Measurements from ENCODE around the gene KCNJ6. TPM values are rescaled to one million over a fixed set of nuclear protein-coding genes. Genes with fewer than 3 reads are reported as not detected.

Gene KCNJ6
- total RNA-seq, 1 experiment from 2014 or later: 1.2 TPM

DNA sequence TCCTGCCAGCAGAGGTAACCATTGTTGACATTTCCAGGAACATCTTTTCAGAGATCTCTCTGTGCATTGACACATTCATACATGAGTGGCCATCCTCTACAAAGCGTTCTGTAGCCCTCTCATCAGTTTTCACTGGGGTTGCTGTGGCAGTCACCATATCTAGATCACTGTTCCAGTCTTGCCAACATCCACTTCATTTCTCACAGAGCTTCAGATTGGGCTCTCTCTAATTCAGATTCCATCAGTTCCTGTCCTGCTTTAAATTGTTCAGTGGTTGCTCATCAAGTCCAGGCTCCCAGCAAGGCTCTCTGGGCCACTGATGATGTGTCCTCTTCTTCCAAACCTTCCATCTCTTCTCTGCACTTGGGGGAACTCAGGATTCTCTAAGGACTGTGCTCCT, 173.7 kb downstream of the KCNJ6 start:
- Mint-ChIP-seq H3K27me3 (ENCODE audit: low read depth) (peaks cover 2% of the 10 kb centered on the region), H3K4me1 (peaks cover 1 to 2% of the 10 kb centered on the region in 2 experiments; a peak in 2 of 4 replicates), H3K27ac (no peak overlapping the region; a peak in 1 of 7 replicates), H3K9me3 (peaks cover 0 to 4% of the 10 kb centered on the region in 2 experiments; a peak in 2 of 5 replicates), H3K36me3 (ENCODE audit: insufficient read depth in 1 of 3, low read depth in 3 of 3) (no peaks in the 10 kb centered on the region; a peak in 2 of 7 replicates), H3K4me3 (no peak overlapping the region)
- no peak overlapping the region for H2AFZ ChIP-seq (ENCODE audit: low read length)
- DNase-seq: no peak
- H4K8ac ChIP-seq (replicated peaks; ENCODE audit: insufficient read length, low read depth, low read length): no peak overlapping the region
- H3K4me2 ChIP-seq (ENCODE audit: insufficient read depth, insufficient read length, low read length): no peak overlapping the region
- H3K4me1 ChIP-seq (ENCODE audit: insufficient read depth, low read length): no peaks in the 10 kb centered on the region
- no peak overlapping the region for H2BK15ac ChIP-seq (ENCODE audit: low read depth, low read length)
- no peak overlapping the region for H4K91ac ChIP-seq (ENCODE audit: insufficient read length, low read depth, low read length)
- H3K9ac ChIP-seq (ENCODE audit: extremely low read depth, insufficient read length, low read length): no peak overlapping the region
- no peak overlapping the region for H2BK120ac ChIP-seq (ENCODE audit: low read depth, low read length, poor library complexity, severe bottlenecking)
- H2BK20ac ChIP-seq (ENCODE audit: low read depth, low read length, poor library complexity, severe bottlenecking): no peak overlapping the region
- H3K23ac ChIP-seq (ENCODE audit: insufficient read length, low read depth, low read length): no peak overlapping the region
- no peak overlapping the region for H2BK5ac ChIP-seq (ENCODE audit: insufficient read length, low read length)
- H2BK12ac ChIP-seq (ENCODE audit: insufficient read length, low read depth, low read length): no peak overlapping the region
- no CpG with 5 or more reads among the region's 1 CpG for whole genome bisulfite sequencing (ENCODE audit: extremely low coverage, insufficient read length, low lambda C conversion rate)
- H3K27me3 ChIP-seq (ENCODE audit: insufficient read depth, low read length): no peaks in the 10 kb centered on the region
- H3K27ac ChIP-seq (ENCODE audit: insufficient read length, low read depth, low read length): no peak overlapping the region
- H3K14ac ChIP-seq (ENCODE audit: insufficient read depth, low read length): no peak overlapping the region
- no peak overlapping the region for H3K18ac ChIP-seq (ENCODE audit: insufficient read length, low read depth, low read length)
- no peaks in the 10 kb centered on the region; the same call in 1 of the 2 replicates for H3K79me2 ChIP-seq (ENCODE audit: insufficient read depth, low read length)
- no peak overlapping the region for H3K56ac ChIP-seq (ENCODE audit: insufficient read length, low read depth, low read length)
- no peak overlapping the region for H2AK5ac ChIP-seq (ENCODE audit: insufficient read length, low read length)
- no peak overlapping the region for H3T11ph ChIP-seq (ENCODE audit: low read length)
- no peaks in the 10 kb centered on the region for H3K9me3 ChIP-seq (ENCODE audit: control insufficient read depth, low read depth, low read length)
- H3K4ac ChIP-seq (ENCODE audit: low read depth, low read length): no peak overlapping the region
- no peaks in the 10 kb centered on the region for H3K23me2 ChIP-seq (ENCODE audit: insufficient read length, low read depth, low read length, poor library complexity, severe bottlenecking)
- no peaks in the 10 kb centered on the region for H4K20me1 ChIP-seq (ENCODE audit: control insufficient read depth, insufficient read depth, insufficient read length)
- H4K5ac ChIP-seq (ENCODE audit: insufficient read length, low read depth, low read length): no peak overlapping the region
- no peaks in the 10 kb centered on the region for H3K79me1 ChIP-seq (ENCODE audit: insufficient read depth, low read depth, low read length, poor library complexity, severe bottlenecking)
- TF ChIP-seq, protein P1, sequence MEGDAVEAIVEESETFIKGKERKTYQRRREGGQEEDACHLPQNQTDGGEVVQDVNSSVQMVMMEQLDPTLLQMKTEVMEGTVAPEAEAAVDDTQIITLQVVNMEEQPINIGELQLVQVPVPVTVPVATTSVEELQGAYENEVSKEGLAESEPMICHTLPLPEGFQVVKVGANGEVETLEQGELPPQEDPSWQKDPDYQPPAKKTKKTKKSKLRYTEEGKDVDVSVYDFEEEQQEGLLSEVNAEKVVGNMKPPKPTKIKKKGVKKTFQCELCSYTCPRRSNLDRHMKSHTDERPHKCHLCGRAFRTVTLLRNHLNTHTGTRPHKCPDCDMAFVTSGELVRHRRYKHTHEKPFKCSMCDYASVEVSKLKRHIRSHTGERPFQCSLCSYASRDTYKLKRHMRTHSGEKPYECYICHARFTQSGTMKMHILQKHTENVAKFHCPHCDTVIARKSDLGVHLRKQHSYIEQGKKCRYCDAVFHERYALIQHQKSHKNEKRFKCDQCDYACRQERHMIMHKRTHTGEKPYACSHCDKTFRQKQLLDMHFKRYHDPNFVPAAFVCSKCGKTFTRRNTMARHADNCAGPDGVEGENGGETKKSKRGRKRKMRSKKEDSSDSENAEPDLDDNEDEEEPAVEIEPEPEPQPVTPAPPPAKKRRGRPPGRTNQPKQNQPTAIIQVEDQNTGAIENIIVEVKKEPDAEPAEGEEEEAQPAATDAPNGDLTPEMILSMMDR (conservative IDR thresholded peaks at IDR 0.05): no peak

Measured in H9 (cell line).